HG03097 (cell line): Measurements from ENCODE around the gene TMPRSS9.
"Not testable (repeated sequence)": the region's sequence is repeated elsewhere in the genome, so short reads cannot be mapped to it uniquely, and the experiment has no call there.

Experiments used
- ATAC-seq: cut with Tn5 transposase; IDR thresholded peaks from one replicate; pipeline ENCODE4 v1.9.1; 2021; ENCODE audit not compliant: unreplicated experiment, low FRiP score

TMPRSS9 gene

DNA sequence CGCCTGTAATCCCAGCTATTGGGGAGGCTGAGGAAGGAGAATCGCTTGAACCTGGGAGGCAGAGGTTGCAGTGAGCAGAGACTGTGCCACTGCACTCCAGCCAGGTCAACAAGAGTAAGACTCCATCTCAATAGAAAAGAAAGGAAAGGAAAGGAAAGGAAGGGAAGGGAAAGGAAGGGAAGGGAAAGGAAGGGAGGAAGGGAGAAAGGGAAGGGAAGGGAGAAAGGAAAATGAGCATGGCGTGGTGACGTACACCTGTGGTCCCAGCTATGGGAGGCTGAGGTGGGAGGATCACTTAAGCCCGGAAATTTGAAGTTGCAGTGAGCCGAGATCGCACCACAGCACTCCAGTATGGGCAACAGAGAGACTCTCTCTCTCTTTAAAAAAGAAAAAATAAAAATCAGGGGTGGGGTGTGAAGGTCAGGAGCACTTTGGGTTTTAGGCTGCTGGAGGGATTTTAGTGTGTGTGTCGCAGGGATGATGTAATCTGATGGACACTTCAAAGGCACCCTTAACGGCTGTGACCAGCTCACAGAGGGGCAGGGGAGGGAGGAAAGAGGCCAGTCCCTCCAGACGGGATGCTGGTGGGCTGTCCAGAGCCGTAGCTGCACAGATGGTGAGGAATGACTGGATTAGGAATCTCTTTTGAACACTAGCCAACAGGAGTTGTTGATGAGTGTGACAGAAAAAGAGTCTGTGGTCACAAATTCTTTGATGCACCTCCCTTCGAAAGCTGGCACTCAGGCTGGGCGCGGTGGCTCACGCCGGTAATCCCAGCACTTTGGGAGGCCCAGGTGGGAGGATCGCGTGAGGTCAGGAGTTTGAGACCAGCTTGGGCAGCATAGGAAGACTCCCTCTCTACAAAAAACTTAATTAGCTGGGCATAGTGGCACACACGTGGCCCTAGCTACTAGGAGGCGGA lies 27.6 kb downstream of the TMPRSS9 start:
- no peak for ATAC-seq

DNA sequence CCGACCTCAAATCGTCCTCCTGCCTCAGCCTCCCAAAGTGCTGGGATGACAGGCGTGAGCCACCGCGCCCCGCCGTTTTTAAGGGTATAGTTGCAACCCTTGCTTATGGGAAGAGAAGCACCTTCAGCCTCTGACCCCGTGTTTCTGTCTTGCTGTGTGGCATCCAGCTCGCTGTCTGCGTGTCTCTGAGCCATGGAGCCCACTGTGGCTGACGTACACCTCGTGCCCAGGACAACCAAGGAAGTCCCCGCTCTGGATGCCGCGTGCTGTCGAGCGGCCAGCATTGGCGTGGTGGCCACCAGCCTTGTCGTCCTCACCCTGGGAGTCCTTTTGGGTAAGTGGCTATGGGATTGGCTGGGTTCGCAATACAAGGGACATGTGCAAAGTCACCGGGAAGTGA lies 29.5 kb downstream of the TMPRSS9 start:
- no peak for ATAC-seq

DNA sequence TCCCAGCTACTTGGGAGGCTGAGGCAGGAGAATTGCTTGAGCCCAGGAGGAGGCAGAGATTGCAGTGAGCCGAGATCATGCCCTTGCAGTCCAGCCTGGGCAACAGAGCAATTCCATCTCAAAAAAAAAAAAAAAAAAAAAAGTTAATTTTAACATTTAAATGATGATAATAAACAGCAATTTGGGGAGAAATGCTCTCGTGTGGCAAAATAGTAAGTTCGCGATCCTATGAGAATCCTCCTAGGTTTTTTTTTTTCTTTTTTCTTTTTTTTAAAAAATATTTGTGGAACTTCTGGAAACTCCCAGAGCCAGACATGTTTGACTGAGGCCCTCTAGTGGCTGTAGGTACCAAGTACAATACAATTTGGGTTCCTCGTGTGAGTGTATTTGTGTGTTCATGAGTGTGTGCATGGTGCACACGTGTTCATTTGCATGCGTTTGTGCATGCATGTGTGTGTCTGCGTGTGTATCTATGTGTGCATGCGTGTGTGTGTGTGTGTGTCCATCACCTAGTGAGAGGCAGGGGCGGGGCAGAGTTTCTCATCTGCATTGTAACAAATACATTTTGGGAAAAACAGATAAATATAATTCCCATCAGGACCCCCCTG lies 31.2 kb downstream of the TMPRSS9 start:
- no peak for ATAC-seq

DNA sequence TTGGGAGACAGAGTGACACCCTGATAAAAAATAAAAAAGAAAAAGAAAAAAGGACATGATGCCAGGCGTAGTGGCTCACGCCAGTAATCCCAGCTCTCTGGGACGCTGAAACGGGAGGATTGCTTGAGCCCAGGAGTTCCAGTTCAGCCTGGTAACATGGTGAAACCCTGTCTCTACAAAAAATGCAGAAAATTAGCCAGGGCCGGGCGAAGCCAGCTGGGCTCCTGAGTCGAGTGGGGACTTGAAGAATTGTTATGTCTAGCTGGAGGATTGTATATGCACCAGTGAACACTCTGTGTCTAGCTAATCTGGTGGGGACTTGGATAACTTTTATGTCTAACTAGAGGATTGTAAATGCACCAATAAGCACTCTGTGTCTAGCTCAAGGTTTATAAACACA lies 32.3 kb downstream of the TMPRSS9 start:
- no peak for ATAC-seq

DNA sequence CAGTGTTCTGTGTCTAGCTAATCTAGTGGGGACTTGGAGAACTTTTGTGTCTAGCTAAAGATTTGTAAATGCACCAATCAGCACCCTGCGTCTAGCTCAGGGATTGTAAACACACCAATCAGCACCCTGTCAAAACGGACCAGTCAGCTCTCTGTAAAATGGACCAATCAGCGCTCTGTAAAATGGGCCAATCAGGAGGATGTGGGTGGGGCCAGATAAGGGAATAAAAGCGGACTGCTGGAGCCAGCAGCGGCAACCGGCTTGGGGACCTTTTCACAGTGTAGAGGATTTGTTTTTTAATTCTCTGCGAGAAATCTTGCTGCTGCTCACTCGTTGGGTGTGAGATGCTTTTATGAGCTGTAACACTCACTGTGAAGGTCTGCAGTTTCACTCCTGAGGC lies 32.8 kb downstream of the TMPRSS9 start:
- not testable (repeated sequence) for ATAC-seq

DNA sequence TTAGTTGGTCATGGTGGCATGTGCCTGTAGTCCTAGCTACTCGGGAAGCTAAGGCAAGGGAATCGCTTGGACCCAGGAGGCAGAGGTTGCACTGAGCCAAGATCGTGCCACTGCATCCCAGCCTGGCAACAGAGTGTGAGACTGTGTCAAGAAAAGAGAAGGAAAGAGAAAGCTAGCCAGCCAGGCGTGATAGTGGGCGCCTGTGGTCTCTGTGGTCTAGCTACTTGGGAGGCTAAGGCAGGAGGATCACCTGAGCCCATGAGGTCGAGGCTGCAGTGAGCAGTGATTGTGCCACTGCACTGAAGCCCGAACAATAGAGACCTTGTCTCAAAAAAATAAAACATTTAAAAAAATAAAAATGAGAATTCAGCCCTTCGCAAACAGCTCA lies 34.0 kb downstream of the TMPRSS9 start:
- ATAC-seq = no peak

DNA sequence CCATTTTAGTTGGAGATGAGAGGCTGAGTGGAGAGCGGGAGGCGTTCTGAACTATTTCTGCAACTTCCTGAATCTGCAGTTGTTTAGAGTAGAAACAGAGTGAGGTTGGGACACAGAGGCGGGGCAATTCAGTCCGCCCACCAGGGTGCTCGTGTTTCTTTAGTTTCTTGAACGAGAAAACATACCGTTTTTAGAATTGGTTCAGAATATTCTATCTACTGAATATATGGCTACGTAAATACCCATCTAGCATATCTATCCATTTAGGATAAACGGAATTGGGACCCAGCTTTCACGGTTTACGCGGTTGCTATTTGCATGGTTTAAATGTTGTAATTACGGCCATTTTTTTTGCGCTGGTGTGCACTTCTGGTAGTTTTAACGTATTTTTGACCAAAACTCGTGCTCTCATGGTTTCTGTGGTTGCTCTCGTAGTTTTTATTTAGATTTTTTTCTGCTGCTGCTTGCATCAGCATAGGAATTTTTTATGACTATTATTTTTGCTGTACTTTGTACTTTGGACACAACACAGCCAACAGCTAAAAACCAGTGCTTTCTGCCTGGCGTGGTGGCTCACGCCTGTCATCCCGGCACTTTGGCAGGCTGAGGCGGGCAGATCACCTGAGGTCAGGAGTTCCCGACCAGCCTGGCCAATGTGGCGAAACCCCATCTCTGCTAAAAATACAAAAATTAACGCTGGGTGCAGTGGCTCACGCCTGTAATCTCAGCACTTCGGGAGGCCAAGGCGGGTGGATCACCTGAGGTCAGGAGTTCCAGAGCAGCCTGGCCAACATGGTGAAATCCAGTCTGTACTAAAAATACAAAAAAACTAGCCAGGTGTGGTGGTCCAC lies 34.6 kb downstream of the TMPRSS9 start:
- no peak for ATAC-seq

DNA sequence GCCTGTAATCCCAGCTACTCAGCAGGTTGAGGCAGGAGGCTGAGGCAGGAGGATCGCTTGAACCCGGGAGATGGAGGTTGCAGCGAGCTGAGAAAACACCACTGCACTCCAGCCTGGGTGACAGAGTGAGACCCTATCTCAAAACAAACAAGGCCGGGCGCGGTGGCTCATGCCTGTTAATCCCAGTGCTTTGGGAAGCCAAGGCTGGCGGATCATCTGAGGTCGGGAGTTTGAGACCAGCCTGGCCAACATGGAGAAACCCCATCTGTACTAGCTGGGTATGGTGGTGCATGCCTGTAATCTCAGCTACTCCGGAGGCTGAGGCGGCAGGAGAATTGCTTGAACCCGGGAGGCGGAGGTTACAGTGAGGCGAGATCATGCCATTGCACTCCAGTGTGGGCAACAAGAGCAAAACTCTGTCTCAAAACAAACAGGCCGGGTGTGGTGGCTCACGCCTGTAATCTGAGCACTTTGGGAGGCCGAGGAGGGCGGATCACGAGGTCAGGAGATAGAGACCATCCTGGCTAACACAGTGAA lies 35.3 kb downstream of the TMPRSS9 start:
- not testable (repeated sequence) for ATAC-seq

DNA sequence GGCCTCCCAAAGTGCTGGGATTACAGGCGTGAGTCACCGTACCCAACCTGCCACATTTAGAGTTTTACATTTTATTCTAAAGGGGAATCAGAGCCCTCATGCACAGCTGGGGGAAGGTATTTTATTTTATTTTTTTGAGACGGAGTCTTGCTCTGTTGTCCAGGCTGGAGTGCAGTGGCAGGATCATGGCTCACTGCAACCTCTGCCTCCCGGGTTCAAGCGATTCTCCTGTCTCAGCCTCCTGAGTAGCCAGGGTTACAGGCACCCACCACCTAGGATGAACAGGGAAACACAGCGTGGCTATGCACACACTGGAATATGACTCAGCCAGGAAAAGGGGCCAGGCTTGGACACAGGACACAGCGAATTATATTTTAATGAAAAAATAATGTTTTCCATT lies 37.1 kb downstream of the TMPRSS9 start:
- not testable (repeated sequence) for ATAC-seq

DNA sequence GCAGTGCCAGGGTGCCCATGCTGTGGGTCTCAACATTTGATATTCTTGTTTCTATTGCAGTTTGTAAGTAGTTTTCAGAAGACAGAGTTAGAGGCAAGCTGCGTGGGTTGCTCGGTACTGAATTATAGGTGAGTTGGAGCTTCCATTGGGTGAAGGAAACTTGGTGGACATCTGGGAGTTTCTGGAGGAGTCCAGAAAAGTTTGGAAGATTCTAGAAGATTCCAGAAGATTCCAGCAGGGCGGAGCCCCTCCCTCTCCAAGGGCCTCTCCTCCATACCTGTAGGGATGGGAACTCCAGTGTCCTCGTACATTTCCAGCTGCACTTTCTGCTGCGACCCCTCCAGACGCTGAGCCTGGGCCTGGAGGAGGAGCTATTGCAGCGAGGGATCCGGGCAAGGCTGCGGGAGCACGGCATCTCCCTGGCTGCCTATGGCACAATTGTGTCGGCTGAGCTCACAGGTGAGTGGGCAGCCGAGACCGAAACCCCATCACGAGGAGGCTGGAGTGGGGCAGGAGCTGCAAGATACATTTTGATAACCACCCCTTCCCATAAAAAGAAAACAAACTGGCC lies 38.8 kb downstream of the TMPRSS9 start:
- ATAC-seq = no peak

DNA sequence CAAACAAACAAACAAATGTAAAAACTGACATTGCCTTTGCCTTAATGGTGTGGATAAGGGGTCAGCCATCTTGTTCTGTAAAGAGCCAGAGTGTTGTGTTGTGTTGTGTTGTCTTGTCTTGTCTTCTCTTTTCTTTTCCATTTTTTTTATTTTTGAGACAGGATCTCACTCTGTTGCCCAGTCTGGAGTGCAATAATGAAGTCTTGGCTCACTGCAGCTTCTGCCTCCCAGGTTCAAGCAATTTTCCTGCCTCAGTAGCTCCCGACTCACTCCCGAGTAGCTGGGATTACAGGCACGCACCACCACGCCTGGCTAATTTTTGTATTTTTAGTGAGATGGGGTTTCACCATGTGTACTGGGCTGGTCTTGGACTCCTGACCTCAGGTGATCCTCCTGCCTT lies 39.5 kb downstream of the TMPRSS9 start:
- no peak for ATAC-seq

DNA sequence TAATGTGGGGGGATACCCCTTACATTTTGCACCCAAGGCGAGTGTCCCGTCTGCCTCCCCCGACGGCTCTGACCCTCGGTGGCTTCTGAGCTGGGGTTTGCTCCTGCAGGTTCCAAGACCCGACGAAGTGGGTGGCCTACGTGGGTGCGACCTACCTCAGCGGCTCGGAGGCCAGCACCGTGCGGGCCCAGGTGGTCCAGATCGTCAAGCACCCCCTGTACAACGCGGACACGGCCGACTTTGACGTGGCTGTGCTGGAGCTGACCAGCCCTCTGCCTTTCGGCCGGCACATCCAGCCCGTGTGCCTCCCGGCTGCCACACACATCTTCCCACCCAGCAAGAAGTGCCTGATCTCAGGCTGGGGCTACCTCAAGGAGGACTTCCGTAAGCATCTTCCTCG lies 48.2 kb downstream of the TMPRSS9 start:
- ATAC-seq = no peak

DNA sequence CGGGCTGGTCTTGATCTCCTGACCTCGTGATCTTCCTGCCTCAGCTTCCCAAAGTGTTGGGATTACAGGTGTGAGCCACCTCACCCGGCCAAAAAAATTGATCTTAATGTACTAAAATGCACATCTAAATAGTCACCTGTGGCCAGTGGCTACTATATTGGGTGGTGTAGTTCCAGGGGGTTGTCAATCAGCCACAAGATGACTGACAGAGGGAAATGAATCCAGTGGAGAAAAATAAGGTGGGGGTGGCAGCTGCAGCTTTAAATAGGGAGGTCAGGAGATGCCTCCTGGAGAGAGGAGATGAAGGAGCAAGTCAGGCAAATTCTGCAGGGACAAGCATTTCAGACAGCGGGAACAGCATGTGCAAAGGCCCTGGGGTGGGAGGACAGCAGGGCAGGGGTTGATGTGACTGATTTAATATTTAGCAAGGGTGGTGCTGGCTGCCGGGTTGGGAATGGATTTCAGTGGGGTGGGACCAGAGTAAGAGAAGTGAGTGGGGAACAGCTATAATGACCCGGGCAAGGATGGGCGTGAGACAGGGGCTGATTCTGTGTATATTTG lies 49.4 kb downstream of the TMPRSS9 start:
- ATAC-seq = no peak

DNA sequence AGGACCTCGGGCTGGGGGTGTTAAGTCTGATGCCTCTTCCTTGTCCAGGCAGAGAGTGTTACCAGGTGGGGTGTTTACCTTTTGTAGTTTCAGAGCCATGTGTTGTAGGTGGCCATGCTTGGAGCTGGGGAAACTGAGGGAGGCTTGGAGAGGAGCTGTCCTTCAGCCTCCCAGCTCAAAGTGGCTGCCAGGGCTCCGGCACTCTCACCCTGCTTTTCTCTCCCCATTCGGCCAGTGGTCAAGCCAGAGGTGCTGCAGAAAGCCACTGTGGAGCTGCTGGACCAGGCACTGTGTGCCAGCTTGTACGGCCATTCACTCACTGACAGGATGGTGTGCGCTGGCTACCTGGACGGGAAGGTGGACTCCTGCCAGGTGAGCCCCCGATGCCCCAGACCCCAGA lies 50.0 kb downstream of the TMPRSS9 start:
- no peak for ATAC-seq

DNA sequence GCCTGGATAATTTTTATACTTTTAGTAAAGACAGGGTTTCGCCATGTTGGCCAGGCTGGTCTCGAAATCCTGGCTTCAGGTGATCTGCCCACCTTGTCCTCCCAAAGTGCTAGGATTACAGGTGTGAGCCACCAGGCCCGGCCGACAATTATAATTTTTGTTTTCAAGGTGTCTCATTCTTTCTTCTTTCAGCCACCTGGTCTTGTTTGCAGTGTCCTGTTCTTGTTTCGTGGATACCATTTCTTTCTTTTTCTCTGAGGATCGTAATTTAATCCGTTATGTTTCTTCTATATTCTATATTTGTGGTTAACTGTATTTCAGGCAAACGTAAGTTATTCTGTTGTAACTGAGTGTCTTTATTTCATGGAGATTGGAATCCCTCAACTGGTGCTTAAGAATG lies 51.6 kb downstream of the TMPRSS9 start:
- ATAC-seq = no peak

DNA sequence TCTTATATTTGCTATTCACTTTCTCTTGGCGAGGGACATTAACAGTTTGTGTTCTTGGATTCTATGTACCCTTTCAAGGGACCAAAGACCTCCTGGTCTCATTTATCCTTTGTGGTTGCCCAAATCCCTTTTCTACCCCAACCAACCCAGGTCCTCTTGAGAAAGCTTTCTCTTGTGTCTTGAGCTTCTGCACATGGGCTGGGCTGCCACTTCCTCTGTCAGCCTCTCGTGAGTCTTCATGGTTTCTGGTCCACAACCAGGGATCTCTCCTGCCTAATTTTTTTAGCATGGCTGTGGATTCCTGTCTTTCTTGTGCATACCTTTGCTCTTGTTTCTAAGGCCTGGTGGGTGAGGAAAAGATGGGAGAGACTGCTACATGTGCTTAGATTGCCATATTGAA lies 52.4 kb downstream of the TMPRSS9 start:
- no peak for ATAC-seq

DNA sequence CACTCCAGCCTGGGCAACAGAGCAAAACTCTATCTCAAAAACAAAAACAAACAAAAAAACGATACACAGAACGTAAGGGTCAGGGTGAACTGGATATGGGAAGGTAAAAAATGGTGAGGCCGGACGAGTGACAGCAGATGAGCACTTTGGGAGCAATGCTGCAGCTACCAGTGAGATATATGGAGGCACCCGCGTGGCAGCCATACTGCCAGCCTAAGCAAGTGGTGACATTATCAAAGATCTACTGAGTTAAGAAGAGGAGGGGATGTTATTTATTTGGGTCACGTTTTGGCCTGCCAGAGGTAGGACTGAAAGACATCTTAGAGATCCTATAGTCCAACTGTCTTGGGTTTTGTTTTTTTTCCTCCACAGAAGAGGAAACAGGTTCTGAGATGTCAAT lies 53.1 kb downstream of the TMPRSS9 start:
- ATAC-seq = no peak

DNA sequence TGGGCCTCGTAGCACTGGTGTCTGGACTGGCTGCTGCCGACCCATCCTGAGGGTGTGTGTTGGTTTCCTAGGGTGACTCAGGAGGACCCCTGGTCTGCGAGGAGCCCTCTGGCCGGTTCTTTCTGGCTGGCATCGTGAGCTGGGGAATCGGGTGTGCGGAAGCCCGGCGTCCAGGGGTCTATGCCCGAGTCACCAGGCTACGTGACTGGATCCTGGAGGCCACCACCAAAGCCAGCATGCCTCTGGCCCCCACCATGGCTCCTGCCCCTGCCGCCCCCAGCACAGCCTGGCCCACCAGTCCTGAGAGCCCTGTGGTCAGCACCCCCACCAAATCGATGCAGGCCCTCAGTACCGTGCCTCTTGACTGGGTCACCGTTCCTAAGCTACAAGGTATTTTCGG lies 53.6 kb downstream of the TMPRSS9 start:
- no peak for ATAC-seq

DNA sequence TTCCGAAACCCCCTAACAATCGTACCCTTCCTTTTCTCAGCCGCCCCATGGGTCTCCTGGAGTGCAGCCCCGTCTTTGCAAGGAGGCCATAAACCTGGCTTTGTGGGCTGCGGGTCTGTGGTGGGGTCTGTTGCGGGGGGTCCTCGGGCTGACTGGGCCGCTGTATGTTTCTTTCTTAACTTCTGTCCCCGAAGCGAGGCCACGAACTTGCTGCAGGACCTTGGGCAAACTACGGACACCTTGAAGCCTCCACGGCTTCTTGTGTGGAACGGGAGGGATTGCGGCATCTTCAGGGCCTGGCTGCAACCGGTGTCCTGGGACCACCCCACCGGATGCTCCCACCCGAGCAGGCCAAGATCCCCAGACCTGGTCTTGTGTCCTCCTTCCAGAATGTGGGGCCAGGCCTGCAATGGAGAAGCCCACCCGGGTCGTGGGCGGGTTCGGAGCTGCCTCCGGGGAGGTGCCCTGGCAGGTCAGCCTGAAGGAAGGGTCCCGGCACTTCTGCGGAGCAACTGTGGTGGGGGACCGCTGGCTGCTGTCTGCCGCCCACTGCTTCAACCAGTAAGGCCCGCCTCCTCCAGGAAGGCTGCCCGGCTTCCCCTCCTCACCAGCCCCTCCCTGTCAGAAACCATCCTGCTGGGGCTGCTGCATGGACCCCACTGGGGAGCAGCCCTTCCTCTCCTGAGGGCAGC lies 55.4 kb downstream of the TMPRSS9 start:
- no peak for ATAC-seq

DNA sequence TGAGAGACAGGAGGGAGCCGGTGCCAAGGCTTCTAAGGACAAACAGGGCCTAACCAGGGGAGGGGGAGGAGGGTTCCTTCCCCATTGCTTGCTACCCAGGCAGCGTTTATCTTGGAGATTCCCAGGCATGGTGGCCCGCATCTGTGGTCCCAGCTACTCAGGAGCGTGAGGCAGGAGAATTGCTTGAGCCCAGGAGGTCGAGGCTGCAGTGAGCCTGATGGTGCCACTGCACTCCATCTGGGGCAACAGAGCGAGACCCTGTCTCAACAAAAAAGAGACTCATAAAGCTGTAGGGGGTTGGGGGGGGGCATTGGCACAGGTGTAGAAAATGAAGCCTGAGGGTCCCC lies 55.9 kb downstream of the TMPRSS9 start:
- ATAC-seq = no peak
